ENCODE data around the gene KLHL13.

GRCh38 chrX:118088084-118088483, 28.5 kb downstream of the KLHL13 start:
- TF ChIP-seq CBX5 (IDR thresholded peaks at IDR 0.05; ENCODE audit: low read depth, low read length) (no peak), POLR2A (IDR thresholded peaks at IDR 0.05; ENCODE audit: control extremely low read depth in 1 of 2, low read depth in 2 of 2, low read length in 2 of 2) (no peak), YY1 (IDR thresholded peaks at IDR 0.05; ENCODE audit: low read depth, low read length) (no peak), CTCF (IDR thresholded peaks at IDR 0.05; ENCODE audit: control extremely low read depth in 1 of 3, insufficient read depth in 1 of 3, low read depth in 1 of 3, low read length in 3 of 3) (no peak)

All from H1 (cell line).